Measurements from ENCODE around the gene PDIA5.

PDIA5 gene

DNA sequence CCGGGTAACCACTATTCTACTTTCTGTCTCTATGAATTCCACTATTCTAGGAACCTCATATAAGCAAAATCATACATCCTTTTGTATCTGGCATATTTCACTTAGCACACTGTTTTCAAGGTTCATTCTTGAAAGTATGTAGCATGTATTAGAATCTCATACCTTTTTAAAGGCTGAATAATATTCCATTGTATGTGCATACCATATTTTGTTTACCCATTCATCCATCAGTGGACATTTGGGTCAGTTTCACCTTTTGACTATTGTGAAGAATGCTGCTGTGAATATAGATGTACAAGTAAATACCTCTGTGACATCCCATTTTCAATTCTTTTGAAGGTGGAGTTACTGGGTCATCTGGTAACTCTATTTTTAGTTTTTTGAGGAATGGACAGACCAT, 98.3 kb downstream of the PDIA5 start:
- TF ChIP-seq, protein P1, sequence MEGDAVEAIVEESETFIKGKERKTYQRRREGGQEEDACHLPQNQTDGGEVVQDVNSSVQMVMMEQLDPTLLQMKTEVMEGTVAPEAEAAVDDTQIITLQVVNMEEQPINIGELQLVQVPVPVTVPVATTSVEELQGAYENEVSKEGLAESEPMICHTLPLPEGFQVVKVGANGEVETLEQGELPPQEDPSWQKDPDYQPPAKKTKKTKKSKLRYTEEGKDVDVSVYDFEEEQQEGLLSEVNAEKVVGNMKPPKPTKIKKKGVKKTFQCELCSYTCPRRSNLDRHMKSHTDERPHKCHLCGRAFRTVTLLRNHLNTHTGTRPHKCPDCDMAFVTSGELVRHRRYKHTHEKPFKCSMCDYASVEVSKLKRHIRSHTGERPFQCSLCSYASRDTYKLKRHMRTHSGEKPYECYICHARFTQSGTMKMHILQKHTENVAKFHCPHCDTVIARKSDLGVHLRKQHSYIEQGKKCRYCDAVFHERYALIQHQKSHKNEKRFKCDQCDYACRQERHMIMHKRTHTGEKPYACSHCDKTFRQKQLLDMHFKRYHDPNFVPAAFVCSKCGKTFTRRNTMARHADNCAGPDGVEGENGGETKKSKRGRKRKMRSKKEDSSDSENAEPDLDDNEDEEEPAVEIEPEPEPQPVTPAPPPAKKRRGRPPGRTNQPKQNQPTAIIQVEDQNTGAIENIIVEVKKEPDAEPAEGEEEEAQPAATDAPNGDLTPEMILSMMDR (IDR thresholded peaks at IDR 0.05; ENCODE audit: low read depth, low read length) = no peak
- in situ Hi-C loops (cut with HindIII; ENCODE audit: low sequenced_read_pairs) = no loop called here

DNA sequence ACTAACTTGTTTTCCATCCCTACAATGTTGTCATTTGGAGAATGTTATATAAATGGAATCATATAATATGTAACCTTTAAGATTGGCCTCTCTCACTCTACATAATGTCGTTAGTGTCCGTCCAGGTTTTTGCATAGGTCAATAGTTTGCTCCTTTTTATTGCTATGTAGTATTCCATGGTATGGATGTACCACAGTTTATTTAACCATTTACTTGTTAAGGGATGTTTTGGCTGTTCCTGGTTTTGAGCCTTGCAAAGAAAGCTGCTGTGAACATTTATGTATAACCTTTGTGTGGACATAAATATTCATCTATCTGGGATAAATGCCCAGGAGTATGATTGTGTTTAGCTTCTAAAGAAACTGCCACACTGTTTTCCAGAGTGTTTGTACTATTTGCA, 100.9 kb downstream of the PDIA5 start:
- DNase-seq (ENCODE audit: low read depth, low spot score) = no peak
- in situ Hi-C loops (cut with HindIII; ENCODE audit: low sequenced_read_pairs) = no loop called here
- no peak overlapping the region for H3K4me3 ChIP-seq (ENCODE audit: low read depth, low read length)
- TF ChIP-seq, protein P1 (IDR thresholded peaks at IDR 0.05; ENCODE audit: low read depth, low read length) = no peak

More for the DNA sequence above, 98.3 kb downstream of the PDIA5 start:
- H3K4me3 ChIP-seq (ENCODE audit: low read depth, low read length) = no peak overlapping the region
- DNase-seq (ENCODE audit: low read depth, low spot score) = no peak

DNA sequence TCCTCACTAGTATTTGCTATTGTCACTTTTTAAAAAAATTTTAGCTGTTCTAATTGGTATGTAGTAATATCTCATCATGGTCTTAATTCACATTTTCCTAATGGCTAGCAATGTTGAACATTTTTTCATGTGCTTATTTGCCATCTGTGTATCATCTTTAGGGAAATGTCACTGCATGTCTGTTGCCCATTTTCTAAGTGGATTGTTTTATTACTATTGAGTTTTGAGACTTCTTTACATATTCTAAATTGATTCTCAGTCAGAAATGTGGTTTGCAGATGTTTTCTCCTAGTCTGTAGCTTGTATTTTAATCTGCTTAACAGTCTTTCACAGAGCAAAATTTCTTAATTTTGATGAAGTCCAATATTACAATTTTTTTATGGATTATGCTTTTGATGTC, 101.3 kb downstream of the PDIA5 start:
- TF ChIP-seq, protein P1 (IDR thresholded peaks at IDR 0.05; ENCODE audit: low read depth, low read length) = no peak

DNA sequence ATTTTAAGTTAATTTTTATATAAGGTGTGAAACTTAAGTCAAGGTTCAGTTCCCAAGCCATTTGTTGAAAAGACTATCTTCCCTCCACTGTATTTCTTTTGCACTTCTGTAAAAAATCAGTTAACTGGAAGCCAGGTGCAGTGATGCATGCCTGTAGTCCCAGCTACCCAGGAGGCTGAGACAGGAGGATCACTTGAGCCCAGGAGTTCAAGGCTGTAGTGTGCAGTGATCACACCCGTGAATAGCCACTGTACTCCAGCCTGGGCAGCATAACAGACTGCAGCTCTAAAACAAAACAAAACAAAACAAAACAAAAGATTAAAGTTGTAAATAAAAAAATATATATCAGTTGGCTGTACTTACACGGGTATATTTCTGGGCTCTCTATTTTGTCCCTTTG, 101.8 kb downstream of the PDIA5 start:
- DNase-seq (ENCODE audit: low read depth, low spot score) = no peak
- H3K4me3 ChIP-seq (ENCODE audit: low read depth, low read length) = no peak overlapping the region
- TF ChIP-seq, protein P1 (IDR thresholded peaks at IDR 0.05; ENCODE audit: low read depth, low read length) = no peak
- in situ Hi-C loops (cut with HindIII; ENCODE audit: low sequenced_read_pairs) = no loop called here

More for the DNA sequence above, 101.3 kb downstream of the PDIA5 start:
- no peak overlapping the region for H3K4me3 ChIP-seq (ENCODE audit: low read depth, low read length)
- DNase-seq (ENCODE audit: low read depth, low spot score) = no peak
- in situ Hi-C loops (cut with HindIII; ENCODE audit: low sequenced_read_pairs) = no loop called here

DNA sequence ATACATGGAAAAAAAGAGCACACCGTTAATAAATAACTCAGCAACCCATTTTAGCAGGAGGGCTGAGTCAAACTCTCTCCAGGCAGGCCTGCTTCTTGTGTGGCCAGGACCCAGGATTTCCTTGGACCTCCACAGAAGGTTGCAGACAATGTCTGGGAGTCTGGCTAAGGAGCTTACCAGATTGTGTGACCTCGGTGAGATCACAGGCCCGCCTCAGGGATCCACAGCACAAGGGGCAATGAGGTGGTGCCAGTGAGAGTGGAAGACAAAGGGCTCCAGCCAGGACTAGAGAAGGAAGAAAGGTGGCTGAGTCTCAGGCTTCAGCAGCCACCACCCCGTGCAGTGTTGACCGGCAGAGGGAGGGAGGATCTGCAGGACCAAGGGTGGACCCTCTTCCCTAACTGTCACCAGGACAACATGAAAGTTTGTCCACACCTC, 102.7 kb downstream of the PDIA5 start:
- in situ Hi-C loops (cut with HindIII; ENCODE audit: low sequenced_read_pairs) = no loop called here
- no peak for DNase-seq (ENCODE audit: low read depth, low spot score)
- TF ChIP-seq, protein P1 (IDR thresholded peaks at IDR 0.05; ENCODE audit: low read depth, low read length) = no peak
- H3K4me3 ChIP-seq (ENCODE audit: low read depth, low read length) = no peak overlapping the region

DNA sequence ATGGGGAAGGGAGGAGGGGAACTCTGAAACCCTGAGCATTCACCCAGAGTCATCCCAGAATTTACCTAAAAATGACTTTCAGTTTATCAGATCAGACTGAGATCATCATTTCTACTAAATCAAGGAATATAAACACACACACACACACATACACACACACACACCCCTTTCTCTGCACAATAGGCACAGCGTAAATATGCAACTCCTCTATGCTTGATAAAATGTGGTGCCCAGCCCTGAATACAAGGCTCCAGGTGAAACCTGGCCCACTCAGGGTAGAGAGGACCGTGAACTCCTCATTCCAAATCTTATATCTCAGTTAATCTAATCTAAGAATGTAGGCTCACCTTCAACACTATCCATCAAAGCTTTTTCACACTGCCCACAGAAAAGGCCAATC, 103.1 kb downstream of the PDIA5 start:
- TF ChIP-seq, protein P1 (IDR thresholded peaks at IDR 0.05; ENCODE audit: low read depth, low read length) = no peak
- no peak for DNase-seq (ENCODE audit: low read depth, low spot score)
- in situ Hi-C loops (cut with HindIII; ENCODE audit: low sequenced_read_pairs) = no loop called here
- no peak overlapping the region for H3K4me3 ChIP-seq (ENCODE audit: low read depth, low read length)

DNA sequence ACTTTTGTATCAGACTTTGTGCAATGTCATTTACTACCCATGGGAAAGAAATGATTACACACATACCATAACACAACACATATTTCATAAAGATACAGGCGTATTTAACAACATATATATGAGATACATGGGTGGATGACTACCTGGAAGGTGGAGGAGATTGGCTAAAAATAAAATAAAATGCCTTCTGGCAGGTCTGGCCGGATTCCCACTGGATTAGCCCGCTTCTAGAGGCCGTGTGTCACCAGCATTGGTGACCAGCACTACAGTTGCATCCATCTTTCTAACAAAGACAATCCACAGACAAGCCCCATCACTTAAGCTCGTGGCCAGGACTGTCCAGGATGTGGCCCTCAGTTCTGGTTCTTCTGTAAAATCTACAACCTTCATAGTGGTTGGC, 114.0 kb downstream of the PDIA5 start:
- no peak for DNase-seq (ENCODE audit: low read depth, low spot score)
- no peak overlapping the region for H3K4me3 ChIP-seq (ENCODE audit: low read depth, low read length)
- TF ChIP-seq, protein P1 (IDR thresholded peaks at IDR 0.05; ENCODE audit: low read depth, low read length) = no peak
- in situ Hi-C loops (cut with HindIII; ENCODE audit: low sequenced_read_pairs) = no loop called here

Measured in astrocyte of the spinal cord (primary cell).